Measurements from ENCODE around the gene VILL. TPM values are rescaled to one million over a fixed set of nuclear protein-coding genes. Genes with fewer than 3 reads are reported as not detected.

VILL gene
- total RNA-seq, 4 donors from 2014 or later, result 3.4 to 9.0 (median 7.0) TPM

DNA sequence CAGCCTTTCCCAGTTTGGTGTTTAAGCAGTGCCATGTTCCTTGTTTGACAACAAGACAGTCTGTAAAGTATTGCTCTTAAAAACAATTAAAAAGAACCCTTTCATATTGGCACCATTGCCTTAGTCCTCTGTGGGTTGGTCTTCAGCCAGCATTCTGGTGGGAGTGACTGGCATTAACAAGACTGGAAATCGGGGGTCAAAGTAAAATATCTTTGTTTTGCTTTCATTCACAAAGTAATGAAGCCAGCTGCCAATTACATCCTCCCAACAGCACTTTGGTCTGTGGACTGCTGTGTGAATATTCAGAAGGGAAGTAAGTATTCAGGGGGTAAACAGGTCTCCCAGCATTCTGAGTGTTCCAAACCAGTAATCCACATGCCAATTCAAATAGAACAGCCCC lies 8.3 kb upstream of the VILL start:
- TF ChIP-seq, protein P1, sequence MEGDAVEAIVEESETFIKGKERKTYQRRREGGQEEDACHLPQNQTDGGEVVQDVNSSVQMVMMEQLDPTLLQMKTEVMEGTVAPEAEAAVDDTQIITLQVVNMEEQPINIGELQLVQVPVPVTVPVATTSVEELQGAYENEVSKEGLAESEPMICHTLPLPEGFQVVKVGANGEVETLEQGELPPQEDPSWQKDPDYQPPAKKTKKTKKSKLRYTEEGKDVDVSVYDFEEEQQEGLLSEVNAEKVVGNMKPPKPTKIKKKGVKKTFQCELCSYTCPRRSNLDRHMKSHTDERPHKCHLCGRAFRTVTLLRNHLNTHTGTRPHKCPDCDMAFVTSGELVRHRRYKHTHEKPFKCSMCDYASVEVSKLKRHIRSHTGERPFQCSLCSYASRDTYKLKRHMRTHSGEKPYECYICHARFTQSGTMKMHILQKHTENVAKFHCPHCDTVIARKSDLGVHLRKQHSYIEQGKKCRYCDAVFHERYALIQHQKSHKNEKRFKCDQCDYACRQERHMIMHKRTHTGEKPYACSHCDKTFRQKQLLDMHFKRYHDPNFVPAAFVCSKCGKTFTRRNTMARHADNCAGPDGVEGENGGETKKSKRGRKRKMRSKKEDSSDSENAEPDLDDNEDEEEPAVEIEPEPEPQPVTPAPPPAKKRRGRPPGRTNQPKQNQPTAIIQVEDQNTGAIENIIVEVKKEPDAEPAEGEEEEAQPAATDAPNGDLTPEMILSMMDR (IDR thresholded peaks at IDR 0.05; ENCODE audit: low read depth), result no peak

DNA sequence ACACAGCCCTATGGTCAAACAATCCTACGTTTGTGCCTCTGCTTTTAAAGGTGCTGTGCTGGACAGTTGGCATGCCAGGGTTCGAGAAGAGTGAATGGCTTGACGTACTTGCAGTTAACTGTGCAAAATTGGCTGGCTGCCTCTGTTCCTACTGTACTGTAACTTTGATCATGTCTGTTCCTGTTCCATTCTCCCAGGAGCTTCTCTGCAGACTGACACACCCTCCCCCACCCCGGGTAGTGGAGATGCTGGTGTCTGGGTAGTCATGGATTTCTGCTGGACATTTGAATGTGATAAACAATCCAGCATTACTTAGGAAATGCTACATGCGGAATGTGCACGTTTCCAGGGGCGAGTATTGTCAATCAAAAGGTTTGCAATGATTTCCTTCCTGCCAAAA lies 6.5 kb upstream of the VILL start:
- TF ChIP-seq, protein P1 (IDR thresholded peaks at IDR 0.05; ENCODE audit: low read depth), result no peak

DNA sequence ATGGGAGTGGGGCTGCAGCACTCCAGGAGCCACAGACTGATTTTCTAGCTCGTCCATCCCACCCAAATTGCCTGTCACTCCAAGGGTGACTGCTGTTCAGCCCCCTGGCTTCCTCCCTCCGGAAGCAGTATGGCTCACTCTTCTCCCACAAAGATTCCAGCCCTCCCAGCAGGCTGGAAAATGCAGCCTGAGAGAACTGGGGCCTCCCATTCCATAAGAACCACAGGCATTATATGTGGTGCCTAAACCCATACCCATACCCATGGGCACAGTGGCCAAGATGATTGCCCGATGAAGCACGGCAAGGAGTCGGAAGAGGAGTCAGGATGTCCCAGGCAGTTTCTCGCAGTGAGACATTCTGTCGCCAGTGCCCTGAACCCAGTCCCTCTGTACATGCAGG lies 6.0 kb upstream of the VILL start:
- TF ChIP-seq, protein P1 (IDR thresholded peaks at IDR 0.05; ENCODE audit: low read depth), result no peak

DNA sequence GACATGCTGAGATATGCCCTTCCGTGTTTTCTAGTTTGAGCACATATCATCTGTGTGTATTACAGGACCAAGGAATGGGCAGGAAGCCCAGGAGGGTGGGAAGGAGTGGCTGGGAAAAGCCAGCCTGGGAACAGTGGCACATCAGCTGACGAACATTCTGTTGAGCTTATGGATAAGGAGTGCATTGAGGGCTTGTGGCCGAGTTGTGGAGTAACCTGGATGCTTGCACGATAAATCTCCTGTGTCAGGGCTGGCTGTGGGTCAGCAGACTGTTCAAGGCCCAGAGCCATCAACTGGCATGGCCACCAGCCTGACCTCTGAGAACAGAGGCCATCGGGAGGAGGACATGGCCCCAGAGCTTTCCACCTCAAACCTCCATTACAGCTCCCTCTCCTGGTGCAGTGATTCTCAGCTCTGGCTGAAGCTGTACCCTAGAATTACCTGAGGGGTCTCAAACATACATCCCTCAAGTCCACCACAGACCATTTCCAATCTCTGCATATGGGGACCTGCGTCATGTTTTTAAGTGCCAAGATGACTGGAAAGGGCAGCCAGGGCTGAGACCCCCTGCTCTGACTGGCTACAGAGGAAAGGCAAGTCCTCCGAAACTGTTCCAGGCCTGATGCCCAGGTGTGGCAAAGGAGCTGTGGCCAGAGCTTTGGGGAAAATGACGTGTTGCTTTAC lies 4.8 kb upstream of the VILL start:
- TF ChIP-seq, protein P1 (IDR thresholded peaks at IDR 0.05; ENCODE audit: low read depth), result no peak

DNA sequence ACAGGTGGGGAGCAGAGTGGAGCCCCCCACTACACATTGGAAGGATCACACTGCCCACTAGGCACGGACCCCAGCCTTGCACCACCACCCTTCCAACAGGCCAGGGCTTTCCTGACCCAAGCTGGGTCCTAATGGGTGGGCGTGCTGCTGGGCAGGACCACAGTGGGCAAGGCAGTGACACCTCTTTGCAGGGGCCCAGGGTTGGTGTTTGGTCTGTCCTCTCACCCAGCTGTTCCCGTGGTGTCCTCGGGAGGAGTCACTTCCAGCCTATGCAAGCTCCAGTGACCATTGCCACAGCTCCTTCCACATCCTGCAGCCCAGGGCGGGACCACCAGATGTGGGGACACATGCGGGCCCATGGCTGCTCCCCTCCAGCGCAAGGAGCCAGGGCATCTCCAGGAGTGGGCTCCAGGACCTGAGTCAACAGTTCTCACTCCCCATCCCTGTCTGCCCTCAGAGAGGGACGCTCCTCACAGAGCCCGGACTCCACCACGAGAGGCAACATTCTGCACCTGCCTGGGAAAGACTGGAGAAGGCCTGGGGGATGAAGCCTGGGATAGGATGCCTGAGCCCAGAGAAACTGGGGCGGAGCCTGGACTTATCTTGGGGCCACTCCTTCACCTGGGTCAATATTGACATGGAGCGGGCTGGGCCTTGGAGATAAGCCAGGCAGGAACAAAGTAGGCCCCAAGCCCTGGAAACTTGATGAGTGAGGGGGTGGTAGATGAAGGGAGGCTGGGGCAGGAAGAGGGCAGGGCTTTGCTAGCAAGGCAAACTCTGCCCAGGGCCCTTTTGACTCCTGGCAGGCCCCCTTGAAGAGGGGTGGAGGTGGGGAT lies 3.9 kb upstream of the VILL start:
- TF ChIP-seq, protein P1 (IDR thresholded peaks at IDR 0.05; ENCODE audit: low read depth), result no peak

DNA sequence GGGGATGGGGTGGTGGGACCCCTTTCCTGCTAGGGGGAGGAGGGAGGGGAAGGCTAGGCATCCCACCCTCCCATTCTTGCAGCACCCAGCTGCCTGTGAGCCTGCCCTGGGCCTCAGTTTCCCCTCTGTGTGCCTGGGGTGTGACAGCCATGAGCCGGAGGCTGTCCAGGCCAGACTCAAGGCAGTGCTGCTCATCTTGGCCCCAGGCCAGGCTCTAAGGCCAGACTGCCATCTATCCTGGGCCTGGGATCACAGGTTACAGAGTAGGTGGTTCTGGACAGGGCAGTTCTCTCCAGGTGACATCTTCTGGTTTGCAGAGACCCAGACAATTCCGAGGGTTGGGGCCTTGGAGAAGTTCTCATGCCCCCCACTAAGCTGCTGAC lies 3.3 kb upstream of the VILL start:
- TF ChIP-seq, protein P1 (IDR thresholded peaks at IDR 0.05; ENCODE audit: low read depth), result no peak

DNA sequence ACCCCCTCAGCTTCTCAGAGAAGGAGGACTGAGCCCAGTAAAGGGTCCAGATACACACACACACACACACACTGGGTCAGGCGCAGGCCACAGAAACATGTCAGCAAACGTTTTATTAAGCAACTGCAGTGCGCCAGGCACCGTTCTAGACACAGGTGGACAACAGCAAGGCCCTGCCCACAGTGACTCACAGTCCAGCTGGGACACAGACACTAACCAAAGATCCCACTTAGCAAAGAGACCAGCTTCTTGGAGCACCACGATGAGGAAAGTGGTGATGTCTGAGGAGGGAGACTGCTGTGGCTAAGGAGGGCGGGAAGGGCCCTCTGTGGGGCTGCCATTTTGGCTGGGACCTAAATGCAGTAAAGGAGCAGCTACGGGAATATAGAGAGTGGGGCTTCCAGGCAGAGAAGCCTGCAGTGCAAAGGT lies 2.8 kb upstream of the VILL start:
- TF ChIP-seq, protein P1 (IDR thresholded peaks at IDR 0.05; ENCODE audit: low read depth), result no peak
